GM21737 (cell line): ENCODE measurements around the gene VSIR.

Experiments used
- ATAC-seq: cut with Tn5 transposase; IDR thresholded peaks from one replicate; pipeline ENCODE4 v1.9.1; 2021; ENCODE audit warnings: mild to moderate bottlenecking, moderate library complexity; ENCODE audit not compliant: unreplicated experiment

The VSIR gene

DNA sequence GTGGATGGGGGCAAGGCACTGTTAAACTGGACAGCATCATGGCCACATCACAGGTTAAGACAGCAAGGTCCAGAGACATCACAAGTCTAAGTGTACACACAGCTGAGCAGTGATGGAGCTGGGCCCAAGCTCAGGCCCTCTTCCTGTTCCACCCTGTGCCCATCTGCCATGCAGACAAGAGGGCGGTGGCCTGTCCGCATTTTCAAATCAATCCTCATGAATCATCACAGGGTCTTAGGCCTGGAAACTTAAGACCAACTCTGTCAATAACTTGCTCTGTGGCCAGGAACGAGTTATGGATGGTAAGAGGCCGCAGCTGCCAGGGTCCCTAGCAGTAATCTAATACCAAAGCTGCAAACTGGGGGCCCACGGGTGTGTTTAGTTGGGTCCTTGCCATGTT is 56.9 kb downstream of the VSIR start:
- ATAC-seq: no peak

DNA sequence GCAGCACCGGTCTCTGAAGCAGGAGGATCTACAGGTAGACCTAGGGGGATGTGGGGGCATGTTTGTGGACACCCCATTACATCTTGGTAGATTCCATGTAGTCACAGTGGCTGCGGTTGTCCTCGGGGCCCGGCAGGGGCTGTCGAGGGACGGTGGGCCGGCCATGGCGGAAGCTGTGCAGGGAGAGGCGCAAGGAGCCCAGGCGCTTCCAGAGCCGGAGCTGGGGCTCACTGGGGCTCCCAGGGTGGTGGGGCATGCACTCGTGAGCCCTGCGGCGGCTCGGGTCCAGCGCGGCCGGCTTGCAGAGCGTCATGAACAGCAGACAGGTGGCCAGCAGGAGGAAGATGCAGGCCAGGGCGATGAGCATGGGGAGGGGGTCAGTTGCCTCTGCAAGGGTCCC is 57.5 kb downstream of the VSIR start:
- no peak for ATAC-seq

DNA sequence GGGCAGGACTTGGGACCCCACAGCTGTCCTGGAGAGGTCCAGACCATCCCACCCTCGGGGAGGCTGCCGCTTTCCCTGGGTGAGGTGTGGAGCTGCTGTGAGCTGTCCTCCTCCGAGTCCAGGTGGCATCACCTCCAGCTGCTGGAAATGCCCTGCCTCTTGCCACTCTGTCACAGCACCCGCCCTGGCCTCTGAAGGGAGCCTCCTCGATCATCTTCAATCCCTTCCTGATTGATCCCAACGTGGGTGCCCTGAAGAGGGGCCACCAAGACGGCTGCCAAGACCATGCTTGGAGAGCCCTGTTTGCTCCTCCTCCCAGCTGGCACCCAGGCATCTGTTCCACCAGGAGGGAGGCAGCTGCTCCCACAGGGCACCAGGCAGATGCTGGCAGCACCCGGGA is 58.3 kb downstream of the VSIR start:
- ATAC-seq: no peak

DNA sequence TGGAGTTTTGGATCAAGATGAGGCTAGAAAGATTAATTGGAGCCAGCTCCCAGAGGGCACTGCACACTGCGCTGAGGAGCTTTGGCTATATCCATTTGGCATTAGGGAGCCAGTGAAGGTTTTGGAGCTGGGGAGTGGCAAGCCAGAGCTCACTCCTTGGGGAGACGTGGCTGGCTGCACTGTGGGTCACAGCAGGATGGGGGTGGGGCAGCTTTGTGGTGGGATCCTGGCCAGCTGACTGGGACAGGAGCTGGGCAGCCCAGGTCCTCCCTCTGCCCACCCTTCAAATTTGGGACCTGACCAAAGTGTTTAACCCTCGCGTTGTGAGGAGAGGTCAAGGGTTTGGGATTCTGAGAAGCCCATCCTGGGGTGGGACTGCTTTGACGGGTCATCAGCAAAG is 58.7 kb downstream of the VSIR start:
- ATAC-seq: no peak

DNA sequence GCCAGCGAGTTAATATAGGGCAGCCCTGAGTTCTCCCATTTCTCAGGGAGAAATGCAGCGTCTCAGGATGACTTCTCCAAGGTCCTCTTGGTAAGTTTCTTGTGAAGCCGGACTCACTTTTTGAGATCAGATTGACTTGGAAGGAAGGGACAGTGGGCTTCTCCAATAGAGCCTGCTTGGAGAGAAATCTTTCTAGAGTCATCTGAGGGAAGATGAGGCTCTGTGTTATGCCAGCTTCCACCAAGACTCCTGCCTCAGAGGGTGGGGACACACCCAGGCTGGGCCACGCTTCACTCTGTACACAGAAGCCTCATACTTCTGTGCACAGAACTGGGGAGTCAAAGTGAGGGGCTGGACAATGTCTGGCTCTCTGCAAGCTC is 59.3 kb downstream of the VSIR start:
- no peak for ATAC-seq

DNA sequence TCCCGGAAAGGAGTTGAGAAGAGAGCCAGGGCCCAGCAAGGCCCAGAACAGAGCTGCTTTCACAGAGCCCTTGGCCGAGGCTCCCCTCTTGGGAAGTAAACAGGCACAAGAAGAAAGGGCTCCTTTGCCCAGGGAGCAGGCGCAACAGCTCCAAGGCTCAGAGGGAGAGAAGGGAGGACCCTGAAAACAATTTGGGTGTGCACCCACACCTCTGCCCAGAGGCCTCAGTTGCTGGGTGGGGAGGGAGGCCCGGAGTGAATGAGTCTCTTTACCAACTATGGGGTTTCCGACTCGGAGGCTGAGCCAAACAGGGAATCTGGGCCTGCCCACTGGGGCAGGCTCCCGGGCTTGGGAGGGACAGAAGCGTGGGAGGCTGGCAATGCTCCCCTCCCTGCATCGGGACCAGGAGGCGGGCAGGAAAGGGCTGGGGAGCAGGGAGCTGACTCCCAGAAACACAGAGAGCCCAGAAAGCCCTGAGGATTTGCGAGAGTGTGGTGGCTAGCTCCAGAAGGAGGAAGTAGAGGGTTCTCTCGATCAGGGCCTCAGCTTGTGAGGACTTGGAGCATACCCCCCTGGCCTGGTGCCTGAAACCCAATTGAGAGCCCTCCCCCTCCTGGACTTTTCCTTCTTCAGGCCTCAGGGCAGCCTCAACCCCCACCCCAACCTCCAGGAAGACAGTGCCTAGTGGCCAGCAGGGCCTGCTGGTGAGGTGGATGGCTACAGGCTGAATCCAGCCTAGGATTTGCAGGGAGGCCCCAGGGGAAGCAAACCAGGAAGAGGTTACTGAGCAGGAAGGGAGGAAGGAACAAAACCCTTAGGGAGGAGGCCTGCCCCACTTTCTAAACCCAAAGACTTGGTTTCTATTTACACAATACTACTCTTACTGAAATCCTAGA is 59.9 kb downstream of the VSIR start:
- no peak for ATAC-seq

DNA sequence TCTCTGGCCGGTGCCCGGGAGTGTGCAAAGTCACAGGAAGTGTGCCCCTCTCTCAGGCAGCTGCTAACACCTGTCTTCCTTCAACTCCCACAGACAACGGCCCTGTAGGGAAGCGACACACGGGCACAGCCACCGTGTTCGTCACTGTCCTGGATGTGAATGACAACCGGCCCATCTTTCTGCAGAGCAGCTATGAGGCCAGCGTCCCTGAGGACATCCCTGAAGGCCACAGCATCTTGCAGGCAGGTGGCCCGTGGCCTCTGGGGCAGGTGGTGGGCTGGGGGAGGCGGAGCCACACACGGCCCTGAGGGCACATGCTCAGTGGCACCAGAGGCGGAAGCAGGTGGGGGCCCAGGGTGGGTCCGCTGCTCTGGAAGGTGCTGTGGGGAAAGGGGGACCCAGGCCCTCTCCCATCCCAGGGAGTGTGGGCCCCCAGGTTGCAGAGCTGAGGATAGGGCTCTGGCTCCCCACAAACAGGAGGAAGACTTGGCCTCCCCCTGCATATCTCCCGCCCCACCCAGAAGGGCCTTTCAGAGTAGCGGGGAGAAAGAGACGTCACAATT is 60.7 kb downstream of the VSIR start:
- ATAC-seq: no peak

DNA sequence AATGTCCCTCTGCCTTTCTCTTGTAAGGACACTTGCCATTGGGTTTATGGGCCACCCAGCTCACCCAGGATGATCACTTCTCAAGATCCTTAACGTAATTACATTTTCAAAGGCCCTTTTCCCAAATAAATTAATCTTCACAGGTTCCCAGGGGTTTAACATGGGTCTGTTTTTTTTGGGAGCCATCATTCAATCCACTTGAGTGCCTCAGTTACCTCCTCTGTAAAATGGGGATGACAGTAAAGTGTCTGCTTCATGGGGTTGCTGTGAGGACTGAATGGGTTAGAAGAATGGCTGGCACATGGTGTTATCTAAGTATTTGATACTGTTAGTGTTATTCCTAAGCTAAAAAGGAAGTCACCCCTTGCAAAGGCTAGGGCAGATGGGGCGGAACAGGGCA is 61.1 kb downstream of the VSIR start:
- no peak for ATAC-seq

DNA sequence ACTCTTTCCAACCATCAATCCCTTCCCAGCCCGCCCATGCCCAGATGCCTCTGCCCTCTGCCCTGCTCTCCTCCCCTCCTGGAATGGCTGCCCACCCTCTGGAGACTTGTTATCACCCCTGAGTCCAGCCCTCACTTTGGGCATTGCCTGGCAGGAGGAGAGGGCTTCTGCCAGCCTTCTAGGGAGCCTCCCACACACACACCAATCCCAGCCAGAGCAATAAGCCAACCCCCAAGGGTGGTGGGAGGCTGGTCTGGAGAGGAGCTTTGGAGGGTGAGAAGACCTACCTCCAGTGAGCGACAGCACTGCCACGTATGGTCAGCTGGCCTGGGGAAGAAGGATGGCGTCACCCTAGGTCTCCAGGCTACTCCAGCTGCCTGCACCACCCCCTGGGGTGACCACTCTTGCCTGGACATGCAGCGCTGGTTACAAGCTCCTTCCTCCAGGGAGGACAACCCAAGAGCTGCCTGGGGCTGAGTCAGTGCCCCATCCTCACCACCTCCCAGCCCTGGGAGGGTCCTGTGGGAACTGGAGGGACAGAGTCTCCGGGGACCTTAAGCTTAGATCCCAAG is 62.2 kb downstream of the VSIR start:
- no peak for ATAC-seq

DNA sequence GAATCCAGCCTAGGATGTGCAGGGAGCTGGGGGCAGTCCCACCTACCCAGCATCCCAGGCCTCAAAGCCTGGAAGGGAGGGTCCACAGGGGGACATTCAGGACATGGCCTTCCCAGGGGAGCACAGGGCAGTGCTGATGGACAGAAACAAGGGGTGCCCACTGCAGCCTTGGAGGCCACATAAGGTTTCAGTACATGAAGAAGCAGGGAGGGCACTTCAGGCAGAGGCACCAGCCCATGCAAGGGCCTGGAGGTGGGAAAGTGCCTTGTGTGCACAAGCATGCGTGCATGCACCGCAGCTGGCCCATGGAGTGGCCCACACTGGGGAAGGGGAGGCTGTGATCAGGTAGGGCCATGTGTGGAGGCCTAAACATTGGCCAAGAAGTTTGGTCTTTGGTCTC is 62.8 kb downstream of the VSIR start:
- no peak for ATAC-seq

DNA sequence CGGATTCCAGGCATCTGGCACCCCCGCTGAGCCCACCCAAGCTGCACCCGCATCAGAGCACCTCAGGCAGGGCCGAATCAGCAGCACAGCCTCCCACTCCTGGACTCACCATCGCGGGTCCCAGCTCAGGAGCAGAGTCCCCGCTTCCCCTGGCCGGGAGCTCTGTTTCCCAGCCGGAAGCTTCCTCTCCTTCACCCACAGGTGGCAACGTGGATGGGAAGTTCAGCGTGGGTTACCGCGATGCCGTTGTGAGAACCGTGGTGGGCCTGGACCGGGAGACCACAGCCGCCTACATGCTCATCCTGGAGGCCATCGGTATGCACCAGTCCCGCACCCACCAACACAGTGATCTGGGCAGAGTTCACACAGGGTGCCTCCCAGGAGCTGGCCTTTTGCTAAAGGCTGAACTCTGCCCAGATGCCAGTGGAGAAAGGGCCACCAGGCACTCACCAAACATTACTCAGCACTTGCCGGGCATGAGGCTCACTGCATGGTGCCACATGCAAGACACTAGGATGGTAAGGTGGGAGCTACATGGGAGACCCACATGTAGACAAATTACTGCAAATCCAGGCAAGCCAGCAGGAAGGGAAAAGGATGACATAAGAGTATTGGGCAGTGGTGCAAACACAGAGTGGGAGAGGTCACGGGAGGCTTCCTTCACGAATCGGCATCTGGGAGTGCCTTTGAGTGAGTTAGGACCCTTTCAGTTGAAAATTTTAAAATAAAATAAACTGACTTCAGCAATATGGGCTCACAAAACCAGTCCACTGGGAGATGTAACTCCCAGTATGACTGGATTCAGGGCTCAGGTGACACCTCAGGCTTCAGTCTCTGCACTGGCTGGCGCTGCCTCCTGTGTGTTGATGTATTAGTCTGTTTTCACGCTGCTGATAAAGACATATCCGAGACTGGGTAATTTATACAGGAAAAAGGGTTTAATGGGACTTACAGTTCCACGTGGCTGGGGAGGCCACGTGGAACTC is 64.1 kb downstream of the VSIR start:
- no peak for ATAC-seq

DNA sequence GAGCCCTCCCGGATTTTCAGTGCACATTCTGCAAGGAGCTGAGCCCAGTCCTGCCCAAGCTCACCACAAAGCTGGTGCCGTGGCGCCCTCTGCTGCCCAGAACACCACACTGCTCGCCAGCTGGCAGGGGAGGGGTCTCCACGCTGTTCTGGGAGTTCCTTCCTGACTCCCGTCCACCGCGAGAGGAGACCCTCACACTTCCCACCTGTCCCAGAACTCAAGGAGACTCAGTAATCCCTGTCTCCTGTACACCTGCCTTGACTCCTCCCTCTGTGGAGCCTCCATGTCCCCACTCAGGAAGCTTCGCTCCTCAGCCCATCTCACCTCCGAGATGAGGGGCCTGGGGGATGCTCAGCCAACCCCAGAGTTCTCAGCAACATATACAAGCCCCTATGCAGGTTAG is 65.0 kb downstream of the VSIR start:
- ATAC-seq: no peak

DNA sequence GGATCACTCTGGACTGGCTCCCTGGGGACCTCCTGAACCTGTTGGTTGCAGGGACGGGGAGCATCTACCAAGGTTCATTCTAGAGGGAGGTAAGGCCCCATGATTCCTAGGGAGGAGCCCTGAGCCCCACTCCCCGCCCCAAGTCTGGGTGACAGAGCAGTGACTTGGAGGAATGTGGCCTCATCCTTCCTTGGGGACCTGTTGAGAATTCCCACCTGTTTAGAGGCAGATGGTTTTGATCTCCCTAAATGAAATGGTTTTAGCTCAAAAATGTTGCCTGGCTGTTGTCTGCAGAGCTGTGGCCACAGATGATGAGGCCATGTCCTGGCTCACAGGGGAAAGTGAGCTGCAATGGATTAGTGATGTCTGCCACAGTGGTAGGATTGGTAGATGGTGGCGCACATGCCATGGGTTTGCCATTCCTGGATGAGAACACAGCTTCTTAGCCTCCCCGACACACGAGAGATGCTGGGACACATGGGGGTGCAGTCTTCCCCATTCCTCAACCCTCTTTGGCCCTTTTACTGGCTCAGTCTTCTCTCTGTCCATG is 66.0 kb downstream of the VSIR start:
- ATAC-seq: no peak

DNA sequence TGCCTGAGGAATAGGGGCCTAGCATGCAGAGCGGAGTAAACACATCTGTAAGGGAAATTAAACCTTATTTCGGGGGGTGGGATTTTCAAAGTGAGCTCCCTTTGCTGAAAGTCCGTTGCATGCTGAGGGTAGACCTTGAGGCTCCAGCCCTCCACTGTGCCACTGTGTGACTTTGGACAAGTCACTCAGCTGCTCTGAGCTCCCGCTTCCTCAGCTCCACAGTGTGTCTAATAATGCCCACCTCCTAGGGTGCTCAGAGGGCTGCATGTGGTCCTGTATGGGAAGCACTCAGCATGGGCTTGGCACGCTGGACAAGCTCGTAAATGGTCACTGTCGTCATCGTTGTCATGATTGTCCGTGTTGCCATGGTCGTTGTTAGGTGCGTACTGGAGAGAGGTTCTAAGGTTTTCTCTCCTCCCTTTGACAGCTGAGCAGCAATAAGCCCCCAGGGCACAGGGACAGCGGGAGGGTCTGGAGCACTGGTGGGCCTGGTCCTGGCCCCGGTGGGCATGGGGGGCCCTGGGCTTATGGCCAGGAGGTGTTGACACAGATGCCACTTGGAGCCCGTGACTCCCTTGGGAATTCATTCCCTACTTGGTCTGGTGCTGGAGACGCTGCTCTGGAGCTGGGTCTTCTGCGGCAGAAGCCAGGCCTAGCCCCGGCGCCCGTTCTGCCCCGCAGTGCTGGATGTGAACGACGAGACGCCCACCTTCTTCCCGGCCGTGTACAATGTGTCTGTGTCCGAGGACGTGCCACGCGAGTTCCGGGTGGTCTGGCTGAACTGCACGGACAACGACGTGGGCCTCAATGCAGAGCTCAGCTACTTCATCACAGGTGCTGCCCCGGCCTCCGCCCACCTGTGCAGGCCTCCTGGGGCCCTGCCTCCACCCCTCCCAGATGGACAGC is 66.9 kb downstream of the VSIR start:
- ATAC-seq: no peak

DNA sequence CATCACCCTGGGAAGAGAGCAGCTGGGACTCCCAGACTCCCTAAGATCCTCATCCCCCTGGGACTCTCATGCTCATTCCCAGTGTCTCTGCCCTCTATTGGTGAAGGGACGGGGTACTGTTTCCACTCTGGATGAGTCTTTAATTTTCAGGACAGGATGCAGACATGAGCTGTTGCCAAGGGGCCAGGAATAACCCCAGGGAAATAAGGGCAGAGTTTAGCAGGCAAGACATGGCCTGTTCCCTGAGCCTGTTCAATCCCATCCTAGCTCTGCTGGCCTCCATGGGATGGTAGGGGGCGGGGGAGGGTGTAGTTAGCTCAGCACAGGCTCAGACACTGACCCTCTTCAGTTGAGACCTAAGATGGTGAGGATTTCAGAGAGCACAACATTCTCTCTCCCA is 67.7 kb downstream of the VSIR start:
- ATAC-seq: no peak

DNA sequence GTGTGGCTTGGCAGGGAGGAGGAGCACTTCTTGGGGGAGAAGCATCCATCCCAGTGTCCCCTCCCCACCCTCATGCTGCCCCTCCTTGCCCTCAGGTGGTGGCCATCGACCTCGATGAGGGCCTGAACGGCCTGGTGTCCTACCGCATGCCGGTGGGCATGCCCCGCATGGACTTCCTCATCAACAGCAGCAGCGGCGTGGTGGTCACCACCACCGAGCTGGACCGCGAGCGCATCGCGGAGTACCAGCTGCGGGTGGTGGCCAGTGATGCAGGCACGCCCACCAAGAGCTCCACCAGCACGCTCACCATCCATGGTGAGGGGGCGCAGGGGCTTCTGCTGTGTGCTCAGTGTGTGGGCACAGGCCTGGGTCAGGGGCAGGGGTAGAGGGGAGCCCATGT is 68.5 kb downstream of the VSIR start:
- no peak for ATAC-seq

DNA sequence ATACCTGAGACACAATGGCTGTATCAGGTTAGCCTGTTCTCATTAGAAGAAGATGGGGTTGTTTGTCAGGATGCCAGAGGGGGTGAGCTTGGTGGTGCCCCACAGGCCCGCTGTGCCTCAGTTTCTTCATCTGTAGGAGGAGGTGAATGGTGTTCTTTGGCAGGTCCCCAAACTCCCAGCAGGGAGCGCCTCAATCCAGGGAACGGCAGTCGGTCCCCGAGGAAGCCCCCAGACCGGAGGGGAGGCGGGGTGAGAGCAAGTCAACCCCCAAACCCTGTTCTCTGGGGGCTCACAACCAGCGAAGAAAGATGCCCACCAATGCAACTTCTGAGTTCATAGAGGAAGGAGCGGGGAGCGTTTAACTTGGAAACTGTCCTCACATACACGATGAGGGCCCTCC is 69.7 kb downstream of the VSIR start:
- ATAC-seq: no peak

DNA sequence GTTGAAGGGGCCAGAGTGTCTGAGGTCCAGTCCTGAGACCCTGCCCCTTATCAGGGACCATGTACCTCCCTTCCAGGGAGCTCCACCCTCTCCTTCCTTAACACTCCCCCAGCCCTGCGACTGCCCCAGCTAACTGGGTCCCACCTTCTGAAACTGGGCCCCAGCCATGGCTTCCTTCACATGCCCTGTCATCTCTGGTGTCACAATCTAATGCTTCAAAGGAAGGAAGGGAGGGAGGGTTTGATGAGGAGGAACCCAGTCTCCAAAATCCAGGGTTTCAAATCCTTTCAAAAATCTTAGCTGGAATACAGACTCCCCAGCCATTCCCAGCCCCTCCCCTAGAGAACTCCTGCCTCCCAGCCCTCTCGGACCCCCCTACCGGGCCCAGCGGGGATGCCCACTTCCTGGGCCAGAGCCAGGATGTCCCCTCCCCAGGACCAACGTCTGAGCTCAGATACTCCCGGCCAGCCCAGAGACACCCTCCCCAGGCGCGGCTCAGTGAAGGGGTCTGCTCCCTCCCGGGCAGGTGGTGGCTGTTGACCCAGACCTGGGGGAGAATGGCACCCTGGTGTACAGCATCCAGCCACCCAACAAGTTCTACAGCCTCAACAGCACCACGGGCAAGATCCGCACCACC is 71.7 kb downstream of the VSIR start:
- ATAC-seq: no peak

DNA sequence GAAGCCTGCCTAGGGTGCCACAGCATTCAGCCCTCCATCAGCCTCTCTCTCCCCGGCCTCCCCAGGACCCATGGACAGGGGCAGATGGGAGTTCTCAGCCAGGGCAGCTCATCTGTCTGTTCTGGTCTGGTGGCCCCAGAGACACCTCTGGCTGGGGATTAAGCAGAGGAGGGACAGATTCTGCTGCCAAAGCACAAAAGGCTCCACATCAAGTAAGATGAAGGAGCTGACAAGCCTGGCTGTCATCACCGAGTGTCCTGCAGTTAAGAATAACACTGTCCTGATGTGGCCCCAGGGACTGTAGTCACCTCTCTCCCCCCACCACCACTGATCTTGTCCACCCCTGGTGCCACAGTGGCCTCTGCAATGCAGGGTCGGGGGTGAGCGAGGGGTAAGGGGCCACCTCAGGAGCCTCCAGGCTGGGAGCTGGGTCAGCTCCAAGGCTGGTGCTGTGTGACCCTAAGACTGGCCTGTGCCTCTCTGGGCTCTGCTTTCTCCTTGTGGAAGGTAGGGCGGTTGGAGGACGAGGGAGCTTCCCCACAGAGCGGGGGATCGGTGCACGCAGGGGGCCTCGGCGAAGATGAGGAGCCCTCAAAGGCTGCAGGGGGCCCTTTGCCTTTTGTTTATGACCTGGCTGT is 72.5 kb downstream of the VSIR start:
- no peak for ATAC-seq
